B cell (primary cell): Measurements from ENCODE around the gene SSX2IP. TPM values are rescaled to one million over a fixed set of nuclear protein-coding genes. Genes with fewer than 3 reads are reported as not detected.

Source experiments
- ATAC-seq: fragments of 200-7000 bp; cut with Tn5 transposase; one replicate; pipeline ENCODE4 v1.10.0; 2021; ENCODE audit warnings: low read depth, mild to moderate bottlenecking, moderate number of reproducible peaks, moderate library complexity
- CTCF ChIA-PET: fragments of 350-600 bp; sonication (Branson Sonifier 250); formaldehyde crosslinking; loops from one replicate; lab custom pipeline; 2021; ENCODE audit warnings: antibody characterized with exemption, inconsistent platforms; lab: Charles Lee
- POLR2A ChIA-PET: fragments of 350-600 bp; sonication (Branson Sonifier 250); formaldehyde crosslinking; loops from one replicate; lab custom pipeline; 2021; ENCODE audit warnings: antibody characterized with exemption; lab: Charles Lee
- DNase-seq: peaks from one replicate; pipeline ENCODE4 v3.0.0; 2013
- H2AFZ ChIP-seq: 2 replicates; pipeline ENCODE4 v1.6.1; 2012; ENCODE audit warnings: mild to moderate bottlenecking, low read depth, low read length; ENCODE audit not compliant: insufficient read depth, poor library complexity, severe bottlenecking
- H3K27ac ChIP-seq, 2 donors: 1 replicate in 1 of 2; 2 replicates in 1 of 2; pipeline ENCODE4 v1.5.1; 2012 to 2013; ENCODE audit warnings: low read length in 2 of 2, mild to moderate bottlenecking in 2 of 2, moderate library complexity in 1 of 2
- H3K27me3 ChIP-seq, 4 experiments: fragments of 200-600 bp in 1 of 4; sonication (generic) in 1 of 4; replicated peaks in 1 of 4; 1 replicate in 2 of 4; 2 replicates in 2 of 4; pipeline versions ENCODE4 v1.6.1 to v1.7.0; 2013 to 2016; ENCODE audit warnings: low read length in 3 of 4, mild to moderate bottlenecking in 2 of 4, mixed read lengths in 1 of 4, moderate library complexity in 1 of 4; ENCODE audit not compliant: insufficient read depth in 4 of 4, control insufficient read depth in 3 of 4; ENCODE audit errors: control extremely low read depth in 1 of 4
- H3K36me3 ChIP-seq, 2 experiments: replicated peaks in 1 of 2; 1 replicate in 1 of 2; 2 replicates in 1 of 2; pipeline versions ENCODE4 v1.6.1 to v1.7.1; 2013; ENCODE audit warnings: low read length in 1 of 2; ENCODE audit not compliant: insufficient read depth in 2 of 2, control insufficient read depth in 1 of 2; ENCODE audit errors: control extremely low read depth in 1 of 2, extremely low read depth in 1 of 2
- H3K4me1 ChIP-seq, 2 donors: fragments of 200-600 bp in 1 of 2; sonication (generic) in 1 of 2; 1 replicate in 1 of 2; 2 replicates in 1 of 2; pipeline versions ENCODE4 v1.5.1 to v1.6.1; 2013 to 2017; ENCODE audit warnings: low read length in 2 of 2; ENCODE audit not compliant: control insufficient read depth in 2 of 2, insufficient read depth in 2 of 2
- H3K4me2 ChIP-seq: replicated peaks from 2 replicates; pipeline ENCODE3; 2012; ENCODE audit warnings: mild to moderate bottlenecking, low read depth, low read length; ENCODE audit not compliant: poor library complexity, severe bottlenecking
- H3K4me3 ChIP-seq, 5 experiments: fragments of 200-600 bp in 1 of 5; sonication (generic) in 1 of 5; 1 replicate in 3 of 5; 2 replicates in 2 of 5; pipeline versions ENCODE4 v1.5.1 to v1.7.0; 2011 to 2016; ENCODE audit warnings: low read length in 4 of 5, mild to moderate bottlenecking in 4 of 5, low read depth in 2 of 5, control low read depth in 1 of 5, moderate library complexity in 1 of 5; ENCODE audit not compliant: insufficient read depth in 1 of 5; ENCODE audit errors: control extremely low read depth in 1 of 5, extremely low read depth in 1 of 5
- H3K79me2 ChIP-seq: fragments of 200-600 bp; sonication (generic); one replicate; pipeline ENCODE4 v1.6.0; 2016; ENCODE audit warnings: low read length; ENCODE audit not compliant: control insufficient read depth, insufficient read depth
- H3K9ac ChIP-seq: fragments of 200-600 bp; sonication (generic); 2 replicates; pipeline ENCODE4 v1.6.1; 2017; ENCODE audit warnings: mild to moderate bottlenecking, low read length, moderate library complexity
- H3K9me3 ChIP-seq, 3 donors: one replicate each; pipeline versions ENCODE4 v1.6.1 to v1.7.1; 2013; ENCODE audit warnings: low read length in 2 of 3; ENCODE audit not compliant: control insufficient read depth in 2 of 3, insufficient read depth in 1 of 3; ENCODE audit errors: control extremely low read depth in 1 of 3
- H4K20me1 ChIP-seq: 2 replicates; pipeline ENCODE4 v1.6.0; 2012; ENCODE audit warnings: mild to moderate bottlenecking, low read length; ENCODE audit not compliant: insufficient read depth, control insufficient read depth, poor library complexity, severe bottlenecking
- H3K27ac Mint-ChIP-seq: one replicate; pipeline ENCODE4 v1.8.0; 2021; ENCODE audit warnings: mixed read lengths
- H3K27me3 Mint-ChIP-seq: one replicate; pipeline ENCODE4 v1.8.0; 2021; ENCODE audit warnings: mixed read lengths
- H3K4me1 Mint-ChIP-seq: one replicate; pipeline ENCODE4 v1.8.0; 2021; ENCODE audit warnings: mixed read lengths
- H3K4me3 Mint-ChIP-seq: one replicate; pipeline ENCODE4 v1.8.0; 2021; ENCODE audit warnings: mixed read lengths
- H3K9me3 Mint-ChIP-seq: one replicate; pipeline ENCODE4 v1.8.0; 2022; ENCODE audit warnings: mixed read lengths; ENCODE audit not compliant: insufficient read depth
- EZH2 ChIP-seq: IDR thresholded peaks from 2 replicates; pipeline ENCODE4 v1.6.1; 2012; ENCODE audit warnings: borderline replicate concordance, low read depth, mild to moderate bottlenecking, moderate library complexity, low read length; ENCODE audit not compliant: insufficient read depth, poor library complexity, severe bottlenecking
- WGBS: methylation state at CpG from one replicate; pipeline ENCODE4 v1.1.5; 2013; ENCODE audit warnings: missing lambda C conversion rate; ENCODE audit not compliant: insufficient coverage; 5-methylcytosine and 5-hydroxymethylcytosine counted together
- intact Hi-C: fragments of 100-400 bp; cut with micrococcal nuclease; formaldehyde crosslinking; loops from one replicate; pipeline ENCODE4 v1.10.0; 2022
- polyA plus RNA-seq: library from polyadenylated mRNA; depleted of rRNA; stranded (reverse); fragments of >200 nt; gene quantifications from 2 replicates; pipeline ENCODE4 v1.2.3, GENCODE V29; 2012
- total RNA-seq, 2 donors: library from RNA; stranded (reverse); fragments of 120-200 nt in 1 of 2; gene quantifications; 1 replicate in 1 of 2; 2 replicates in 1 of 2; pipeline versions ENCODE4 v1.2.3 to v1.2.4, GENCODE V29; 2013 to 2022
- TF ChIP-seq, protein P1 (sequence below): fragments of 200-600 bp; IDR thresholded peaks from one replicate; pipeline ENCODE4 v1.8.0; 2022; ENCODE audit warnings: antibody characterized with exemption, mild to moderate bottlenecking

Gene SSX2IP
- total and polyA plus RNA-seq, 2 donors (not counting 1 experiment from before 2014, with no cell fraction given) = 0.95 to 10.3 TPM

GRCh38 chr1:84677415-84678099, 12.7 kb downstream of the SSX2IP start:
- no peak for DNase-seq
- Histone ChIP-seq H3K9ac (no peak overlapping the region), H3K79me2 (peaks cover 19% of the 10 kb centered on the region), H3K4me2 (no peak overlapping the region), H3K36me3 (no peaks in the 10 kb centered on the region), H3K9me3 (no peaks in the 10 kb centered on the region), H3K27ac (no peak overlapping the region), H2AFZ (no peak overlapping the region), H3K4me1 (no peaks in the 10 kb centered on the region), H3K4me3 (no peak overlapping the region), H4K20me1 (no peaks in the 10 kb centered on the region), H3K27me3 (no peaks in the 10 kb centered on the region)
- intact Hi-C loops = no loop called here
- no peak overlapping the region for H3K4me3 Mint-ChIP-seq
- H3K27me3 Mint-ChIP-seq = no peaks in the 10 kb centered on the region
- ATAC-seq = no peak
- no peak overlapping the region for H3K27ac Mint-ChIP-seq
- TF ChIP-seq, protein P1, sequence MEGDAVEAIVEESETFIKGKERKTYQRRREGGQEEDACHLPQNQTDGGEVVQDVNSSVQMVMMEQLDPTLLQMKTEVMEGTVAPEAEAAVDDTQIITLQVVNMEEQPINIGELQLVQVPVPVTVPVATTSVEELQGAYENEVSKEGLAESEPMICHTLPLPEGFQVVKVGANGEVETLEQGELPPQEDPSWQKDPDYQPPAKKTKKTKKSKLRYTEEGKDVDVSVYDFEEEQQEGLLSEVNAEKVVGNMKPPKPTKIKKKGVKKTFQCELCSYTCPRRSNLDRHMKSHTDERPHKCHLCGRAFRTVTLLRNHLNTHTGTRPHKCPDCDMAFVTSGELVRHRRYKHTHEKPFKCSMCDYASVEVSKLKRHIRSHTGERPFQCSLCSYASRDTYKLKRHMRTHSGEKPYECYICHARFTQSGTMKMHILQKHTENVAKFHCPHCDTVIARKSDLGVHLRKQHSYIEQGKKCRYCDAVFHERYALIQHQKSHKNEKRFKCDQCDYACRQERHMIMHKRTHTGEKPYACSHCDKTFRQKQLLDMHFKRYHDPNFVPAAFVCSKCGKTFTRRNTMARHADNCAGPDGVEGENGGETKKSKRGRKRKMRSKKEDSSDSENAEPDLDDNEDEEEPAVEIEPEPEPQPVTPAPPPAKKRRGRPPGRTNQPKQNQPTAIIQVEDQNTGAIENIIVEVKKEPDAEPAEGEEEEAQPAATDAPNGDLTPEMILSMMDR = no peak
- TF ChIP-seq EZH2 = no peak
- no peaks in the 10 kb centered on the region for H3K9me3 Mint-ChIP-seq
- 100% methylated on average over 2 of the region's 7 CpGs for WGBS
- no peaks in the 10 kb centered on the region for H3K4me1 Mint-ChIP-seq
- ChIA-PET POLR2A (no interaction called here), CTCF (no interaction called here)

DNA sequence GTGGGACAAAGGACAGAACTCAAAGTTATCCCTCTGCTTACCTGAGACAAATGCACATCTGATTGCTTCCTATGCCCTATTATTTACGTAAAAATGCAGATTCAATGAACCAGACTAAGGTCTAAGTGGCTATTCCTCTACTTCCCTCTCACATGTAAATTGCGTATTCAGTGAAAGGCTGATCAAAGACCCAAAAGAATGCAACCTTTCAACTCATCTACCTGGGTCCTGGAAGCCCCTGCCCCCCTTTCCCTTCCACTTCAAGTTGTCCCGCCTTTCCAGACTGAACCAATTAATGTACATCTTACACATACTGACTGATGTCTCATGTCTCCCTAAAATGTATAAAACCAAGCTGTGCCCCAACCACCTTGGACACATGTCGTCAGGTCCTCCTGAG, 14.6 kb downstream of the SSX2IP start:
- H3K27me3 Mint-ChIP-seq = no peaks in the 10 kb centered on the region
- TF ChIP-seq, protein P1 = no peak
- TF ChIP-seq EZH2 = no peak
- H3K79me2 ChIP-seq = peaks cover 12% of the 10 kb centered on the region
- no peak for ATAC-seq
- no peak overlapping the region for H2AFZ ChIP-seq
- intact Hi-C loops = no loop called here
- H3K9me3 ChIP-seq = no peaks in the 10 kb centered on the region
- ChIA-PET POLR2A (no interaction called here), CTCF (interaction anchor here (0.7 kb wide), 1 partner anchor 76 kb away, joined by 3 read pairs; no protein-coding TSS in a partner anchor)
- no peaks in the 10 kb centered on the region for H3K27me3 ChIP-seq
- H3K4me2 ChIP-seq = no peak overlapping the region
- no peak overlapping the region for H3K9ac ChIP-seq
- H3K27ac Mint-ChIP-seq = no peak overlapping the region
- WGBS = 100% methylated on average over 3 of the region's 4 CpGs
- no peaks in the 10 kb centered on the region for H3K4me1 ChIP-seq
- no peaks in the 10 kb centered on the region for H3K4me1 Mint-ChIP-seq
- H3K27ac ChIP-seq = no peak overlapping the region
- no peak overlapping the region for H3K4me3 ChIP-seq
- H3K36me3 ChIP-seq = no peaks in the 10 kb centered on the region
- no peaks in the 10 kb centered on the region for H4K20me1 ChIP-seq
- no peak for DNase-seq
- H3K4me3 Mint-ChIP-seq = no peak overlapping the region
- H3K9me3 Mint-ChIP-seq = no peaks in the 10 kb centered on the region
